Cardiac ventricle fibroblast (primary cell): Measurements from ENCODE around the gene NPAS1. TPM values are rescaled to one million over a fixed set of nuclear protein-coding genes. Genes with fewer than 3 reads are reported as not detected.

ENCODE experiments used
- total RNA-seq: library from RNA; depleted of rRNA; stranded (reverse); fragments of >200 nt; gene quantifications from 2 replicates; pipeline ENCODE4 v1.2.3, GENCODE V29; 2015

Gene NPAS1, protein sequence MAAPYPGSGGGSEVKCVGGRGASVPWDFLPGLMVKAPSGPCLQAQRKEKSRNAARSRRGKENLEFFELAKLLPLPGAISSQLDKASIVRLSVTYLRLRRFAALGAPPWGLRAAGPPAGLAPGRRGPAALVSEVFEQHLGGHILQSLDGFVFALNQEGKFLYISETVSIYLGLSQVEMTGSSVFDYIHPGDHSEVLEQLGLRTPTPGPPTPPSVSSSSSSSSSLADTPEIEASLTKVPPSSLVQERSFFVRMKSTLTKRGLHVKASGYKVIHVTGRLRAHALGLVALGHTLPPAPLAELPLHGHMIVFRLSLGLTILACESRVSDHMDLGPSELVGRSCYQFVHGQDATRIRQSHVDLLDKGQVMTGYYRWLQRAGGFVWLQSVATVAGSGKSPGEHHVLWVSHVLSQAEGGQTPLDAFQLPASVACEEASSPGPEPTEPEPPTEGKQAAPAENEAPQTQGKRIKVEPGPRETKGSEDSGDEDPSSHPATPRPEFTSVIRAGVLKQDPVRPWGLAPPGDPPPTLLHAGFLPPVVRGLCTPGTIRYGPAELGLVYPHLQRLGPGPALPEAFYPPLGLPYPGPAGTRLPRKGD
- total RNA-seq = 6.3 and 9.2 TPM in 2 replicates

DNA sequence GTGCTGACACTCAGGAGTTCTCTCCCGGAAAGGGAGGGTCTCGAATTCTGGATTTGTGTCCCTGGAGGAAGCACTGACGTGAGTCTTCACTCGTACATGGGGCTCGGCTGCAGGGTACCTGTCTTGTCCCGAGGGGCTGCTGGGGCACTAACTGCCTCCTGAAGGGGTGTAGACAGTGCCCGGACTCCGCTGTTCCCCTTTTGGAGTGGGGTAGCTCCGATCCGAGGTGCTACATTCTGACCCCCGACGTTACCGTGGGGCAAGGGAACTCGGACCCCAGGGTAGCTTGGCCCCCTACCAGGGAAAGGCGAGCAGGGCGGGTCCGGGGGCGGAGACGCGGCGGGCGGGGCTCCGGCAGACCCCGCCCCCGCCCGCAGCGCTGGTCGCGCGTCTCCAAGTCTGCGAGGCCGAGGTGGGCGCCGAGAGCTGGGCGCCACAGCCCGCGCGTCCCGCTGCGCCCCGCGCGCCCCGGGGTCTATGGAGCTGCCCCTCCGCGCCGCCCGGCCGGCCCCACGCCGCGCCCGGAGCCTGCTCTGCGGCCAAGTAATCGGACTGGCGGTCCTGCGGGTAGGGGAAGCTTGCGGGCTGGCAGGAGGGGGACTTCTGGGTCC, at the start of gene NPAS1:
Gene NPAS1, plus strand, starts transcription at position 407 of the 611 bp plus-strand sequence. CDS start 1,211 bp downstream, outside the sequence.

Other genes with a start within 250 kb of the NPAS1 start
- gene SLC1A5, start 231.2 kb upstream of the NPAS1 start, total RNA-seq = 138 and 154 TPM in 2 replicates
- 166 and 197 TPM in 2 replicates for gene AP2S1, start 169.0 kb upstream of the NPAS1 start, total RNA-seq
- gene ARHGAP35, start 158.8 kb upstream of the NPAS1 start, total RNA-seq = 38.6 and 40.4 TPM in 2 replicates
- 19.2 and 28.3 TPM in 2 replicates for gene TMEM160, start 28.8 kb downstream of the NPAS1 start, total RNA-seq
- 21.9 and 23.6 TPM in 2 replicates for gene ZC3H4, start 93.9 kb downstream of the NPAS1 start, total RNA-seq
- 50.5 and 53.4 TPM in 2 replicates for gene SAE1, start 111.0 kb downstream of the NPAS1 start, total RNA-seq
- 9.4 and 10.4 TPM in 2 replicates for gene BBC3, start 211.4 kb downstream of the NPAS1 start, total RNA-seq
- 12.1 and 20.8 TPM in 2 replicates for gene CCDC9, start 236.7 kb downstream of the NPAS1 start, total RNA-seq